Measurements from ENCODE around the gene FCGR2B.

DNA sequence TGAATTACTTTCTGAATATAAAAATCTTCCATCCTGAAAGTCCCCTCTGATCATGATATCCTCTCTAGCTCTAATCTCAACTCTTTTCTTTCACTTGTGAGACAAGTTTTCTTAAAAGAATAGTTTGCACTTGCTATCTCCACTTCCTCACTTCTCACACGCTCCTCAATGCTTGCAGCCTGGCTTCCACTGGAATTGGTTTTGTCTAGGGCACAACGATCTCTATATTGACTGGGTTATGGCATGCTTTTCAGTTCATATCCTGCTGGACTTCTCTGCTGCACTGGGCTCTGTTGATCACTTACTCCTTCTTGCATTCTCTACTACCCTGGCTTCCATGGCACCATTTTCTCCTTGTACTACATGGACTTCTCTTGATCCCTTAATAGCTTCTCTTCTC is 44.6 kb downstream of the FCGR2B start:
- TF ChIP-seq, protein P1, sequence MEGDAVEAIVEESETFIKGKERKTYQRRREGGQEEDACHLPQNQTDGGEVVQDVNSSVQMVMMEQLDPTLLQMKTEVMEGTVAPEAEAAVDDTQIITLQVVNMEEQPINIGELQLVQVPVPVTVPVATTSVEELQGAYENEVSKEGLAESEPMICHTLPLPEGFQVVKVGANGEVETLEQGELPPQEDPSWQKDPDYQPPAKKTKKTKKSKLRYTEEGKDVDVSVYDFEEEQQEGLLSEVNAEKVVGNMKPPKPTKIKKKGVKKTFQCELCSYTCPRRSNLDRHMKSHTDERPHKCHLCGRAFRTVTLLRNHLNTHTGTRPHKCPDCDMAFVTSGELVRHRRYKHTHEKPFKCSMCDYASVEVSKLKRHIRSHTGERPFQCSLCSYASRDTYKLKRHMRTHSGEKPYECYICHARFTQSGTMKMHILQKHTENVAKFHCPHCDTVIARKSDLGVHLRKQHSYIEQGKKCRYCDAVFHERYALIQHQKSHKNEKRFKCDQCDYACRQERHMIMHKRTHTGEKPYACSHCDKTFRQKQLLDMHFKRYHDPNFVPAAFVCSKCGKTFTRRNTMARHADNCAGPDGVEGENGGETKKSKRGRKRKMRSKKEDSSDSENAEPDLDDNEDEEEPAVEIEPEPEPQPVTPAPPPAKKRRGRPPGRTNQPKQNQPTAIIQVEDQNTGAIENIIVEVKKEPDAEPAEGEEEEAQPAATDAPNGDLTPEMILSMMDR (IDR thresholded peaks at IDR 0.05), result no peak
- TF ChIP-seq POLR2A (IDR thresholded peaks at IDR 0.05) (no peak), EP300 (IDR thresholded peaks at IDR 0.05) (no peak), POLR2AphosphoS5 (IDR thresholded peaks at IDR 0.05) (no peak)

All from suprapubic skin (tissue), 4 donors.